LNCAP (cell line): ENCODE results near the gene IRF2BP2.

Experiments
- CTCF ChIP-seq: fragments of 450-650 bp; IDR thresholded peaks from 2 replicates; pipeline ENCODE4 v1.5.1; 2017; ENCODE audit warnings: mild to moderate bottlenecking

IRF2BP2 gene

GRCh38 chr1:234565132-234565531, 44.8 kb downstream of the IRF2BP2 start:
- TF ChIP-seq CTCF = no peak

GRCh38 chr1:234564035-234565029, 45.6 kb downstream of the IRF2BP2 start:
- TF ChIP-seq CTCF = no peak

GRCh38 chr1:234562334-234562733, 47.6 kb downstream of the IRF2BP2 start:
- TF ChIP-seq CTCF = no peak

- TF ChIP-seq CTCF = no peak
Observed at GRCh38 chr1:234561319-234561718, 48.7 kb downstream of the IRF2BP2 start.

GRCh38 chr1:234559902-234560676, 49.9 kb downstream of the IRF2BP2 start:
- TF ChIP-seq CTCF = no peak

GRCh38 chr1:234559152-234559901, 50.7 kb downstream of the IRF2BP2 start:
- no peak for TF ChIP-seq CTCF

GRCh38 chr1:234558330-234558836, 51.6 kb downstream of the IRF2BP2 start:
- TF ChIP-seq CTCF = no peak
